GM20431 (cell line): ENCODE data around the gene IRF4.
"Not testable (repeated sequence)": the region's sequence is repeated elsewhere in the genome, so short reads cannot be mapped to it uniquely, and the experiment has no call there.

Experiments used
- in situ Hi-C: fragments of 300-500 bp; cut with MseI, MboI; formaldehyde crosslinking; loops from one replicate; pipeline ENCODE4 v1.15.0; 2020; ENCODE audit warnings: low sequenced_read_pairs; ENCODE audit not compliant: unreplicated experiment

IRF4 gene

DNA sequence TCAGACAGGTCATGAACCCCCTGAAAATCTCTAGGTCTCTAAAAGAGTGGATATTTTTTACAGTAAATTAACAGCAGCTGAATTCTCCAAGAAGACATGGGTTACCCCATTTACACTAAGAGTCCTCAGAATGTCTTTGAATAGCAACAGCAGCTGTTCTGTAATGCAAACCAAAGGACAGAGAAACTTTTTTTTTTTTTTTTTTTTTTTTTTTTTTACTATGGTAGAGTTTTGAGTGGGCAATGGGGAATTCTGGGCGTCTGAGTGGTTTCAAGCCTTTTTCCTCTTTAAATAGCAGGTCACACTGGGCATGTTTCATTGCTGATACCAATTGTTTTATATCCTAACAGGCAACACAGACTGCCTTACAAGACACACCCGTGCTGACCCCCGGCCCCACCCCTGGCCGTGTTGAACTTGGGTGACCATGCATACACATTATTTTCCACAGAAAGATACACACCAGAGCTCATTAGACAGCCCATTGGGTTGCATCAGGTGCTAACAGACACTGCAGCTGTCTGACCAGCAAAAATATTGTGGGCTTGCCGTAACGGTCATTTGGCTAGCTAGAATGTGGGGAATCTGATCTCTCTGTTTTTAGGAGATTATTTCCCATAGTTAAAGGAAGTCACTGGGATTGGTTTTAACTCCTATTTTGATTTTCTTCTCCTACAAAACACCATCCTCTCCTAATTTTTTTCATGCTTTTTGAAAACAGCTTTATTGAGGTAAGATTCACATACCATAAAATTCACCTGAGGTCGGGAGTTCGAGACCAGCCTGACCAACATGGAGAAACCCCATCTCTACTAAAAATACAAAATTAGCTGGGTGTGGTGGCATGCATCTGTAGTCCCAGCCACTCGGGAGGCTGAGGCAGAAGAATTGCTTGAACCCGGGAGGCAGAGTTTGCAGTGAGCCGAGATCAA lies 26.7 kb upstream of the IRF4 start:
- in situ Hi-C loops, result no loop called here

GRCh38 chr6:365835-366234 lies 25.7 kb upstream of the IRF4 start:
- in situ Hi-C loops, result no loop called here

DNA sequence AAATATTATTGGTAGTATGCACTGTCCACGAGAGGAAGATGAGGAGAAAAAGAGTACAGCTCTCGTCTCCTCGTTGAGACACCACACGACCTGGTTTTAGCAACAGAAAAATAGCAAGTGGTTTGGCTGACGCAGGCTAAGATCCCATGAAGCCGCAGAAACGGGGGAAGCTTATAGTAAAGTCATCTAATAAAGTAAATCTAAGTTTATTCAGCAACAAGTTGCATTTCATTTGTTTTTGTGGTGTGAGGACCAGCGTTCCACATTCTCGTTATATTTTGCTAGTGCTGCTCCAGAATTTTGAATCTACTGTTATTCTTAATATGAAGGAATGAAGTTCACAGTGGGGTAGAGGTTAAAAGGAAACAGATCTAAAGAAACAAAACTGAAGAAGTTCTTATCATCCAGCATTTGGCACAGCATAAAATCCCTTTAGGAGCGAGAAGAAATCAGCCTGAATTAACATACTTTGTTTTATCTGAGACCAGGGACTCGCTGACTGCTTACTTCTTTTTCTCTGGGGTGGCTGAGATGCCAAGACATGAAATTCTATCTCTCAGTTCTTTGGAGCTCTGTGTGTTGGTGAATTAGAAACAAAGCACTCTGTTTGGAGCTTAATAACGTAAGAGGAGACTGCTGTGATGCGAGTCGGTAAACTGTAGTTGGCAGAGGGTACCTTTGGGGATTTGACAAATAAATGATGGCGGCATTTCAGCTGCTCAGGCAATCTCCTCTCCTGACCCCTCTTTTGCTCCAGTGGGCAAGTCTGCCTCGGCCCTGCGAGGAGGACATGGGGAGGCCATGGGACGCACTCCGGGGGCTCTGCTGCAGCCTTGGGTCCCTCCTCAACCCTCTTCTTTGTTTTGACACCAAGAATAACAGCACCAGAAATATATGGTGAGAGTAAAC lies 24.9 kb upstream of the IRF4 start:
- in situ Hi-C loops, result no loop called here

GRCh38 chr6:367298-367794 lies 24.2 kb upstream of the IRF4 start:
- in situ Hi-C loops, result no loop called here

GRCh38 chr6:367891-368630 lies 23.5 kb upstream of the IRF4 start:
- in situ Hi-C loops, result no loop called here

- in situ Hi-C loops, result no loop called here
Observed at GRCh38 chr6:369559-370431, 21.8 kb upstream of the IRF4 start.

DNA sequence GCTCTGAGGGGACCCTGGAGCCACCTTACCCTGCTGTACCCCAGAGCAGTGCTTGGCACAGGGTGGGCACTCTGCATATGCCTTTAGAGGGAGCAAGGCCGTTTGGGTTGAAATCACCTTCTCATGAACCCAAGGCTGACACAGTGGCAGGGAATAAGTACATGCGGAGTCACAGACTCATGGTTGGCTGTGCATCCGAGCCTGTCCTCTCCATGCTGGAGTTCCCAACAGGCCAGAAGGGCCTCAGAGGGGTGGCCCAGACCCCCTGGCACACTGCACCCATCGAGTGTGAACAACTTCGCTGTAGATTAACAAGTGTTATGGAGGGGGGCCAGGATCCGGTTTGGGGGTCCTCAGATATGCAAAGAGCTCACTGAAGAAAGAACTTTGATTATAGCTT lies 21.0 kb upstream of the IRF4 start:
- in situ Hi-C loops, result no loop called here

DNA sequence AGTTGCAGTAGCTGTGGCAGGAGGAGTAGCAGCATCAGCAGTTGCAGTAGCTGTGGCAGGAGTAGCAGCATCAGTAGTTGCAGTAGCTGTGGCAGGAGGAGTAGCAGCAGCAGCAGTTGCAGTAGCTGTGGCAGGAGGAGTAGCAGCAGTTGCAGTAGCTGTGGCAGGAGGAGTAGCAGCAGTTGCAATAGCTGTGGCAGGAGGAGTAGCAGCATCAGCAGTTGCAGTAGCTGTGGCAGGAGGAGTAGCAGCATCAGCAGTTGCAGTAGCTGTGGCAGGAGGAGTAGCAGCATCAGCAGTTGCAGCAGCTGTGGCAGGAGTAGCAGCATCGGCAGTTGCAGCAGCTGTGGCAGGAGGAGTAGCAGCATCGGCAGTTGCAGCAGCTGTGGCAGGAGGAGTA lies 19.7 kb upstream of the IRF4 start:
- in situ Hi-C loops, result not testable (repeated sequence)

- in situ Hi-C loops, result no loop called here
Observed at GRCh38 chr6:372336-372911, 19.1 kb upstream of the IRF4 start.

GRCh38 chr6:373031-373430 lies 18.5 kb upstream of the IRF4 start:
- in situ Hi-C loops, result no loop called here

GRCh38 chr6:373773-374724 lies 17.5 kb upstream of the IRF4 start:
- in situ Hi-C loops, result no loop called here

GRCh38 chr6:374956-375355 lies 16.6 kb upstream of the IRF4 start:
- in situ Hi-C loops, result no loop called here

- in situ Hi-C loops, result no loop called here
Observed at GRCh38 chr6:376827-377640, 14.5 kb upstream of the IRF4 start.

- in situ Hi-C loops, result not testable (repeated sequence)
Observed at GRCh38 chr6:377641-378020, 13.9 kb upstream of the IRF4 start.

- in situ Hi-C loops, result no loop called here
Observed at GRCh38 chr6:378090-378957, 13.2 kb upstream of the IRF4 start.

GRCh38 chr6:378958-379409 lies 12.6 kb upstream of the IRF4 start:
- in situ Hi-C loops, result no loop called here
